GM18508 (cell line): Measurements from ENCODE around the gene FBXL17.

Experiments used
- ATAC-seq: cut with Tn5 transposase; IDR thresholded peaks from one replicate; pipeline ENCODE4 v1.9.1; 2021; ENCODE audit warnings: moderate number of reproducible peaks; ENCODE audit not compliant: insufficient read depth, unreplicated experiment

FBXL17 gene

GRCh38 chr5:108118813-108119514 lies 262.9 kb downstream of the FBXL17 start:
- ATAC-seq: no peak

- no peak for ATAC-seq
These were observed 266.2 kb downstream of the FBXL17 start for GRCh38 chr5:108115673-108116072.

GRCh38 chr5:108113950-108114349 lies 267.9 kb downstream of the FBXL17 start:
- no peak for ATAC-seq

GRCh38 chr5:108111736-108112135 lies 270.2 kb downstream of the FBXL17 start:
- ATAC-seq: no peak

GRCh38 chr5:108109059-108109458 lies 272.8 kb downstream of the FBXL17 start:
- no peak for ATAC-seq

GRCh38 chr5:108104448-108104847 lies 277.4 kb downstream of the FBXL17 start:
- ATAC-seq: no peak

GRCh38 chr5:108102463-108102862 lies 279.4 kb downstream of the FBXL17 start:
- ATAC-seq: no peak

GRCh38 chr5:108101821-108102220 lies 280.1 kb downstream of the FBXL17 start:
- ATAC-seq: no peak

GRCh38 chr5:108101130-108101529 lies 280.8 kb downstream of the FBXL17 start:
- ATAC-seq: no peak

- ATAC-seq: no peak
These were observed 287.1 kb downstream of the FBXL17 start for GRCh38 chr5:108094800-108095199.

GRCh38 chr5:108093186-108093585 lies 288.7 kb downstream of the FBXL17 start:
- ATAC-seq: no peak

- ATAC-seq: no peak
These were observed 291.0 kb downstream of the FBXL17 start for GRCh38 chr5:108090946-108091345.

GRCh38 chr5:108084105-108084504 lies 297.8 kb downstream of the FBXL17 start:
- no peak for ATAC-seq

- ATAC-seq: no peak
These were observed 298.7 kb downstream of the FBXL17 start for GRCh38 chr5:108083232-108083631.

- no peak for ATAC-seq
These were observed 300.2 kb downstream of the FBXL17 start for GRCh38 chr5:108081707-108082106.

GRCh38 chr5:108079753-108080152 lies 302.1 kb downstream of the FBXL17 start:
- no peak for ATAC-seq

- no peak for ATAC-seq
These were observed 303.0 kb downstream of the FBXL17 start for GRCh38 chr5:108078882-108079281.

- no peak for ATAC-seq
These were observed 303.6 kb downstream of the FBXL17 start for GRCh38 chr5:108078345-108078744.

- no peak for ATAC-seq
These were observed 307.3 kb downstream of the FBXL17 start for GRCh38 chr5:108074626-108075025.

GRCh38 chr5:108064302-108064701 lies 317.6 kb downstream of the FBXL17 start:
- no peak for ATAC-seq

- ATAC-seq: no peak
These were observed 320.0 kb downstream of the FBXL17 start for GRCh38 chr5:108061941-108062340.

- no peak for ATAC-seq
These were observed 321.6 kb downstream of the FBXL17 start for GRCh38 chr5:108060340-108060739.
